Activated T-helper 1 cell treated with anti-CD3 and anti-CD28 coated beads, Interleukin-12 subunit alpha, Interleukin-12 subunit beta, Interleukin-2, Interleukin-4 antibody, amounts not matched to agents 30 ng/mL and 10 ng/mL and 1 ng/mL, durations not matched to agents 14 hours and 24 hours and 36 hours (primary cell): Measurements from ENCODE around the gene HPCAL4. TPM values are rescaled to one million over a fixed set of nuclear protein-coding genes. Genes with fewer than 3 reads are reported as not detected.

ENCODE experiments used
- DNase-seq: peaks from one replicate; pipeline ENCODE4 v3.0.0; 2021; ENCODE audit warnings: low spot score
- H3K27ac Mint-ChIP-seq: one replicate; pipeline ENCODE4 v1.8.0; 2021; ENCODE audit warnings: mild to moderate bottlenecking, mixed read lengths
- H3K27me3 Mint-ChIP-seq: one replicate; pipeline ENCODE4 v1.8.0; 2022; ENCODE audit warnings: mild to moderate bottlenecking, moderate library complexity, mixed read lengths; ENCODE audit not compliant: insufficient read depth
- H3K36me3 Mint-ChIP-seq: one replicate; pipeline ENCODE4 v1.8.0; 2021; ENCODE audit warnings: low read depth, mixed read lengths
- H3K4me1 Mint-ChIP-seq: one replicate; pipeline ENCODE4 v1.8.0; 2021; ENCODE audit warnings: low read depth, mixed read lengths
- H3K4me3 Mint-ChIP-seq: one replicate; pipeline ENCODE4 v1.8.0; 2021; ENCODE audit warnings: mild to moderate bottlenecking, moderate library complexity, mixed read lengths
- H3K9me3 Mint-ChIP-seq: one replicate; pipeline ENCODE4 v1.8.0; 2021; ENCODE audit warnings: mixed read lengths
- intact Hi-C: fragments of 100-400 bp; cut with micrococcal nuclease; formaldehyde crosslinking; loops from one replicate; pipeline ENCODE4 v1.15.1; 2024
- total RNA-seq: library from RNA; stranded (reverse); gene quantifications from 2 replicates; pipeline ENCODE4 v1.2.3, GENCODE V29; 2022

Gene HPCAL4
- total RNA-seq: 0.69 and 0.75 TPM in 2 replicates

DNA sequence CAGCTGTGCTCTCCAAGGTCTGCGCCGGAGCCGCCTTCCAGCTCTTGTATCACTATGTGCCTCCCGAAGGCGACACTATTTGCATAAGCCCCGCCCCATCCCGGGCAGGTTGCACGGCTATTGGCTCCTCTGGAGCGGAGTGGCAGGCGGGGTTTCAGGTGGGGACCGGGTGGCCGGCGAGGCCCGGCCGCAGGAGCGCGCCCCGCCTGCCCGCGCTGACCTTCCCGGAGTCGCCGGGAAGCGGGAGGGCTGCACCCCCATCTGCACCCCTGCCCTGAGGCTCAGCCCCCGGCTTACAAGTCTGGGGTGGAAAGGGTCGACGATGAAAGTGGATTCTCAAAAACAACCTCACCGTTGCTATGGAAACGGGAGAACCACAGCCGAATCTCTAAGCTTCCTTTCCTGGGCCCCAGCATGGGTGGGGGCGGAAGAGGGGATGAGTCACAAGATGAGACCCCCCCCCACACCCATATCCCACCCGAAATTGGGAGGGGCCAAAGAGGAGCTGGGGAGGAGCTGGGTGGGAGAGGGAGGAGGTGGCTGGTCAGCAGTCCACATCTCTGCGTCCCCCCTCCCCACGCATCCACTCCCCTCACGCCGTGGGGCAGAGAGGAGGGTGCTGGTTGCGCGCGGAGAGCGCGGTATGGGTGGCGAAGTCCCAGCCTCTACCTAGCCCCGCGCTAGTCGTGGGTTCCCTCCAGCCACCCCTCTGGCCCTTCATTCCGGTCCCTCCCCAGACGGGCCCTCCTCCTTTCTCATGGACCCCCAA is at the start of gene HPCAL4:
TSS of gene HPCAL4 (minus strand) at position 51 of the 769 bp plus-strand sequence. CDS start 6,830 bp downstream, outside the sequence.
- Mint-ChIP-seq H3K27me3 (peaks cover 33% of the 10 kb centered on the region), H3K4me3 (peak within 1 kb of the TSS; percentile 83), H3K36me3 (no peaks in the 10 kb centered on the region), H3K27ac (no peak within 1 kb of the TSS), H3K4me1 (peaks cover 44% of the 10 kb centered on the region), H3K9me3 (no peaks in the 10 kb centered on the region)
- DNase-seq: peak; percentile 88
- intact Hi-C loops: loop anchor here (1.0 to 5.0 kb wide), 6 partner anchors 19 to 266 kb away; partner anchors contain the start of genes MFSD2A, MYCL, NT5C1A and PPIE

DNA sequence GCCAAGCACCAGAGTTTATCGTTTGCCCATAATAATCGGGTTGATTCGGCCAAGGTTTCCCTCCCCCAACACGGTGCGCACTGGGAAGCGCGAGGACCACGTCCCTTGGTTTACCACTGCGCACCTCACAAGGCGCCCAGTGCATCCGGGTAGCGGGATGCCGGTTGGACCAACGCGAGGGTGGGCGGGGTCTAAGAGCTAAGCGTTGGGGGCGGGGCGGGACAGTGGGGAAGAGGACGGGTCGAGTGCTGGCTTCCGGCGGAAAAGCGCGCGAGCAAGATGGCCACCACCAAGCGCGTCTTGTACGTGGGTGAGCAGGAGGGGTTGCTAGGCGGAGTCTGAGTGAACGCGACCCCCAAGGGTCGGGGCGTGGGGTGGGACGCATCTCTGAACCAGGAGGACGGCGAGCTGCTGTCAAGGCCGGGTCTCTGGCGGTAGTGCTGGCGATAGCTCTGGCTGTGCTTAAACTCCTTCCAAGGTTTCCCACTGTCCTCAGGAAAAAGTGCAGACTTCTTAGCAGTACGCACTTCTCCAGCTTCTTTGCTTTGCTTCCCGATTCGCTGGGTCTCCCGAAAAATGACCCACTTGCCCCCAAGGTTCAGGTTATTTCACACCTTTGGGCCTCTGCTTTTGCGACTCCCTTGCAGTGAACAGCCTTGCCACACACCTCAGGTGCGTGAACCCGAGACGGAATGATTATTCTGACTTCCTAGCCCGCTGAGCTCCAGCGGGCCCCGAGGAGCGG is 47.6 kb upstream of the HPCAL4 start, which contains the start of gene PPIE:
TSS of gene PPIE (plus strand) at position 261 of the 745 bp plus-strand sequence. CDS start at position 280, 19 bp downstream.
- Mint-ChIP-seq H3K4me3 (peak within 1 kb of the TSS; percentile 96), H3K4me1 (peaks cover 67% of the 10 kb centered on the region), H3K27ac (peak within 1 kb of the TSS; percentile 93), H3K9me3 (peaks cover 6% of the 10 kb centered on the region), H3K36me3 (peaks cover 28% of the 10 kb centered on the region), H3K27me3 (no peaks in the 10 kb centered on the region)
- intact Hi-C loops: loop anchor here (1.0 to 5.0 kb wide), 5 partner anchors 46 to 304 kb away; partner anchors contain the start of genes CAP1, HPCAL4 and PABPC4
- DNase-seq: peak; percentile 83

- Mint-ChIP-seq H3K27me3 (peaks cover 3% of the 10 kb centered on the region), H3K4me3 (peak overlapping the region; percentile 40), H3K9me3 (peaks cover 6% of the 10 kb centered on the region), H3K4me1 (peaks cover 71% of the 10 kb centered on the region), H3K27ac (peak overlapping the region; percentile 64), H3K36me3 (peaks cover 25% of the 10 kb centered on the region)
- intact Hi-C loops: loop anchor here (1.0 to 5.0 kb wide), 5 partner anchors 45 to 305 kb away; partner anchors contain the start of genes CAP1, HPCAL4 and PABPC4
- DNase-seq: no peak
Measured at GRCh38 chr1:39737546-39738169, 46.4 kb upstream of the HPCAL4 start.

- H3K27ac Mint-ChIP-seq: peak overlapping the region; percentile 60
- intact Hi-C loops: loop anchor here (5.0 kb wide), 2 partner anchors 43 to 307 kb away; partner anchors contain the start of genes CAP1 and HPCAL4
- no peak overlapping the region for H3K4me3 Mint-ChIP-seq
- DNase-seq: no peak
- peaks cover 6% of the 10 kb centered on the region for H3K9me3 Mint-ChIP-seq
- H3K36me3 Mint-ChIP-seq: peaks cover 12% of the 10 kb centered on the region
- peaks cover 4% of the 10 kb centered on the region for H3K27me3 Mint-ChIP-seq
- peaks cover 53% of the 10 kb centered on the region for H3K4me1 Mint-ChIP-seq
Measured at GRCh38 chr1:39735731-39736130, 44.5 kb upstream of the HPCAL4 start.

- Mint-ChIP-seq H3K9me3 (peaks cover 6% of the 10 kb centered on the region), H3K4me3 (no peak overlapping the region), H3K4me1 (peaks cover 45% of the 10 kb centered on the region), H3K27me3 (peaks cover 9% of the 10 kb centered on the region), H3K27ac (peak overlapping the region; percentile 48), H3K36me3 (peaks cover 5% of the 10 kb centered on the region)
- no peak for DNase-seq
- intact Hi-C loops: no loop called here
Measured at GRCh38 chr1:39733161-39733560, 41.9 kb upstream of the HPCAL4 start.

GRCh38 chr1:39732730-39733129 is 41.5 kb upstream of the HPCAL4 start:
- H3K27me3 Mint-ChIP-seq: peaks cover 10% of the 10 kb centered on the region
- DNase-seq: no peak
- H3K27ac Mint-ChIP-seq: no peak overlapping the region
- H3K4me1 Mint-ChIP-seq: peaks cover 46% of the 10 kb centered on the region
- peaks cover 5% of the 10 kb centered on the region for H3K36me3 Mint-ChIP-seq
- intact Hi-C loops: no loop called here
- H3K9me3 Mint-ChIP-seq: peaks cover 6% of the 10 kb centered on the region
- no peak overlapping the region for H3K4me3 Mint-ChIP-seq

DNA sequence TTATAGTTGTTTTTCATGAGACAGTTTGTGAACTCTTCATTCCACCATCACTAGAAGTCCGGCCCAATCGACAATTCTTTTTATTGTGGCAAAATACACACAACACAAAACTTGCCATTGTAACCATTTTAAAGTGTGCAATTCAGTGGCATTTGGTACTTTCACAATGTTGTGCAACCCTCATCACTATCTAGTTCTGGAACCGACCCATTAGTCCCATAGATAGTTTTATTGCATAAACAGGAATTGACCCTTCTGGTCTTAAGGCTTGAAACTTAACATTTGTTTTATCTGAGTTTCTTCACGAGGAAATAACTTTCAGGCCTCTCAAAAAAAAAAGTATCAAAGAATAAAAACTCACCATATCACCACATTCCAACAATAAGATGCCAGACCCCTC is 38.6 kb upstream of the HPCAL4 start:
- no peak for DNase-seq
- intact Hi-C loops: loop anchor here (10.0 kb wide), 1 partner anchor 325 kb away; no protein-coding TSS in a partner anchor
- H3K4me1 Mint-ChIP-seq: peaks cover 36% of the 10 kb centered on the region
- H3K4me3 Mint-ChIP-seq: no peak overlapping the region
- H3K36me3 Mint-ChIP-seq: no peaks in the 10 kb centered on the region
- H3K27me3 Mint-ChIP-seq: peaks cover 25% of the 10 kb centered on the region
- H3K27ac Mint-ChIP-seq: no peak overlapping the region
- H3K9me3 Mint-ChIP-seq: no peaks in the 10 kb centered on the region

DNA sequence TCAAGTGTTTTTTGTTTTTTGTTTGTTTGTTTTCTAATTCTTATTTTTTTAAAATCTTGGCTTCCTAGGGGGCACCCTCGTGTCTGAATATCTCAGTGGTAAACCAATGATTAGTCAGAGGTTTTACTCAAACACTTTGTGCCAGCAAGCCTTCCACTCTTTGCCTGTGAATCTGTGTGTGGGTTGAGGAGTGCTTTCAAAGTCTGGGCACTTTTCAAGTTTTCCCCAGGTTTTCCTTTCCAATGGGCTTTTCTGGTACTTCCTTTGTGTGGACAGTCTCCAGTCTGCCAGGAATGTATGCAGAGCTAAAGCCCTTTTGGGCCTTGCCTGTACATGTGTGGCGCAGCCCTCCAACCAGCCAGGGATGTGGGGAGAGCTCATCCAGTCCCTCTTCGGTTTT is 37.8 kb upstream of the HPCAL4 start:
- Mint-ChIP-seq H3K27me3 (peaks cover 33% of the 10 kb centered on the region), H3K4me3 (peak overlapping the region; percentile 47), H3K36me3 (no peaks in the 10 kb centered on the region), H3K27ac (peak overlapping the region; percentile 63), H3K4me1 (peaks cover 36% of the 10 kb centered on the region), H3K9me3 (no peaks in the 10 kb centered on the region)
- DNase-seq: no peak
- intact Hi-C loops: loop anchor here (10.0 kb wide), 1 partner anchor 324 kb away; no protein-coding TSS in a partner anchor

DNA sequence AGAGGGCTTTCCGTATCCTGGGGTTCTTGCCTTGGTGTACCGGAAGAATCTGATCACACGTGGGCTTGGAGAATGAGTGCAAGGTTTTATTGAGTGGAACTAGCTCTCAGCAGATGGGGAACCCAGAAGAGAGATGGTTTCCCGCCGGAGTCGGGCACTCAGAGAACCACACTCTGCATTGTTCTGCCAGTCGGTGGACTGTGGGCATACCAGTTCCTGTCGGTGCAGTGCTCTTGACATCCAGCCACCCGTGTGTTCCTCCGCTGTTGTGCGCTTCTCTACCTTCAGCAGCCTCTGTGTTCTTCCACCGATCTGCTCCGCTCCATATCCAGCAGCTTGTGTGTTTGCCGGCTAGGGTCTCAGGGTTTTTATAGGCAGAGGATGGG is 36.7 kb upstream of the HPCAL4 start:
- H3K27me3 Mint-ChIP-seq: peaks cover 31% of the 10 kb centered on the region
- H3K27ac Mint-ChIP-seq: peak overlapping the region; percentile 29
- intact Hi-C loops: loop anchor here (10.0 kb wide), 1 partner anchor 323 kb away; no protein-coding TSS in a partner anchor
- DNase-seq: no peak
- H3K4me3 Mint-ChIP-seq: peak overlapping the region; percentile 37
- peaks cover 31% of the 10 kb centered on the region for H3K4me1 Mint-ChIP-seq
- no peaks in the 10 kb centered on the region for H3K9me3 Mint-ChIP-seq
- no peaks in the 10 kb centered on the region for H3K36me3 Mint-ChIP-seq

GRCh38 chr1:39727221-39727931 is 36.1 kb upstream of the HPCAL4 start:
- no peaks in the 10 kb centered on the region for H3K9me3 Mint-ChIP-seq
- H3K4me1 Mint-ChIP-seq: peaks cover 31% of the 10 kb centered on the region
- H3K27ac Mint-ChIP-seq: peak overlapping the region; percentile 55
- H3K36me3 Mint-ChIP-seq: no peaks in the 10 kb centered on the region
- peaks cover 31% of the 10 kb centered on the region for H3K27me3 Mint-ChIP-seq
- intact Hi-C loops: loop anchor here (10.0 kb wide), 1 partner anchor 323 kb away; no protein-coding TSS in a partner anchor
- peak overlapping the region; percentile 45 for H3K4me3 Mint-ChIP-seq
- no peak for DNase-seq

DNA sequence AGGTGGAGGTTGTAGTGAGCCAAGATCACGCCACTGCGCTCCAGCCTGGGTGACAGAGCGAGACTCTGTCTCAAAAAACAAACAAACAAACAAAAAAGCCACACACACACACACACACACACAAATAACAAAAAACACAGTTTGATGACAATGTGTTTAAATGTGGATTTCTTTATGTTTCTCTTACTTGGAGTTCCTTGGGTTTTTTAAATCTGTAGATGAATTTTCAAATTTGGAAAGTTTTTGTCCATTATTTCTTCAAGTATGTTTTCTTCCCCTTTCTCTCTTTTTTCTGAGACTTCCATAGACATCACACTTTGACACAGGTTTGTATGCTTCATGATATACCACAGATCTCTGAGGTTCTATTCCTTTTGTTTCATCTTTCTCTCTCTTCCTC is 35.4 kb upstream of the HPCAL4 start:
- Mint-ChIP-seq H3K27ac (no peak overlapping the region), H3K36me3 (no peaks in the 10 kb centered on the region)
- intact Hi-C loops: loop anchor here (10.0 kb wide), 1 partner anchor 322 kb away; no protein-coding TSS in a partner anchor

DNA sequence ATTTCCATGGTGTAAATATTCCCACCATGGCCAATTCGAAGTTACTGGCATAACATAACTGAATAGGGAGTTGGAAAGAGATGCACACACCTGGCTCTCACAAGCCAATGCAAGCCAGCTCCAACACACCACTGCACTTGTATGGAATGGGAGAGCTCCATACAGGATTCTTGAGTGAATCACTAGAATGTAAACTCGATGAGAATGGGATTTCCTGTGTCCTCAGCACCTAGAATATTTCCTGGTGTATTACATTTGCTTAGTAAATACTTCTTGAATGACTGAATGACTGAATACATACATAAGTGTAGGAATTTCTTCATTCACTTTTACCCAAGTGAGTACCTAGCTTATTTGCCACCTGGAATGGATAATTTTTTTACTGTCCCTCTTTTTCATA is 31.3 kb upstream of the HPCAL4 start:
- H3K9me3 Mint-ChIP-seq: no peaks in the 10 kb centered on the region
- no peak overlapping the region for H3K4me3 Mint-ChIP-seq
- H3K27me3 Mint-ChIP-seq: peaks cover 53% of the 10 kb centered on the region
- H3K36me3 Mint-ChIP-seq: no peaks in the 10 kb centered on the region
- no peak for DNase-seq
- H3K4me1 Mint-ChIP-seq: peaks cover 9% of the 10 kb centered on the region
- no peak overlapping the region for H3K27ac Mint-ChIP-seq
- intact Hi-C loops: loop anchor here (10.0 kb wide), 1 partner anchor 318 kb away; no protein-coding TSS in a partner anchor

More for the DNA sequence above, 35.4 kb upstream of the HPCAL4 start:
- Mint-ChIP-seq H3K4me3 (no peak overlapping the region), H3K27me3 (peaks cover 38% of the 10 kb centered on the region), H3K4me1 (peaks cover 31% of the 10 kb centered on the region), H3K9me3 (no peaks in the 10 kb centered on the region)
- no peak for DNase-seq
